Measurements from ENCODE around the gene TTBK1.

- no peak for TF ChIP-seq TCF3 (IDR thresholded peaks at IDR 0.05; ENCODE audit: borderline replicate concordance, insufficient read depth, low read depth, low read length)
- no peak for TF ChIP-seq REST (IDR thresholded peaks at IDR 0.05; ENCODE audit: low read depth, low read length)
- TF ChIP-seq CTCF (IDR thresholded peaks at IDR 0.05 in 2 of 3, conservative IDR thresholded peaks at IDR 0.05 in 1 of 3; ENCODE audit: control insufficient read depth in 2 of 3, extremely low read depth in 1 of 3, insufficient read depth in 1 of 3, low read depth in 3 of 3, low read length in 3 of 3): no peak
- TF ChIP-seq ZNF274 (IDR thresholded peaks at IDR 0.05; ENCODE audit: insufficient read depth, insufficient read length): no peak
- TF ChIP-seq EP300 (IDR thresholded peaks at IDR 0.05; ENCODE audit: borderline replicate concordance in 1 of 2, control insufficient read depth in 1 of 2, low read depth in 2 of 2, low read length in 2 of 2): no peak
- TF ChIP-seq JUND (IDR thresholded peaks at IDR 0.05; ENCODE audit: low read depth, low read length): no peak
- no peak for TF ChIP-seq ELK1 (IDR thresholded peaks at IDR 0.05; ENCODE audit: low read depth, low read length)
- TF ChIP-seq POLR2A (IDR thresholded peaks at IDR 0.05; ENCODE audit: low read depth, low read length): no peak
Observed at GRCh38 chr6:43290905-43291355, 47.6 kb downstream of the TTBK1 start.

All from GM12878 (cell line).